GM06990 (cell line): ENCODE results near the gene LAMA5.

Source experiments
- DNase-seq: peaks from one replicate; pipeline ENCODE4 v3.0.0-alpha.2; 2011; ENCODE audit not compliant: insufficient read length; ENCODE audit errors: extremely low read depth
- H3K27me3 ChIP-seq: replicated peaks from 2 replicates; pipeline ENCODE4 v1.6.0; 2011; ENCODE audit warnings: low read length; ENCODE audit not compliant: control insufficient read depth, insufficient read depth
- H3K36me3 ChIP-seq: 2 replicates; pipeline ENCODE4 v1.5.1; 2011; ENCODE audit warnings: low read length; ENCODE audit not compliant: control insufficient read depth, insufficient read depth
- H3K4me3 ChIP-seq: replicated peaks from 2 replicates; pipeline ENCODE4 v1.5.1; 2011; ENCODE audit warnings: low read depth, mild to moderate bottlenecking, control low read depth, low read length
- TF ChIP-seq, protein P1 (sequence below): IDR thresholded peaks from 2 replicates; pipeline ENCODE4 v1.5.1; 2011; ENCODE audit warnings: low read length, control low read depth, mild to moderate bottlenecking, inconsistent platforms; ENCODE audit not compliant: insufficient read depth, poor library complexity, severe bottlenecking

LAMA5 gene

DNA sequence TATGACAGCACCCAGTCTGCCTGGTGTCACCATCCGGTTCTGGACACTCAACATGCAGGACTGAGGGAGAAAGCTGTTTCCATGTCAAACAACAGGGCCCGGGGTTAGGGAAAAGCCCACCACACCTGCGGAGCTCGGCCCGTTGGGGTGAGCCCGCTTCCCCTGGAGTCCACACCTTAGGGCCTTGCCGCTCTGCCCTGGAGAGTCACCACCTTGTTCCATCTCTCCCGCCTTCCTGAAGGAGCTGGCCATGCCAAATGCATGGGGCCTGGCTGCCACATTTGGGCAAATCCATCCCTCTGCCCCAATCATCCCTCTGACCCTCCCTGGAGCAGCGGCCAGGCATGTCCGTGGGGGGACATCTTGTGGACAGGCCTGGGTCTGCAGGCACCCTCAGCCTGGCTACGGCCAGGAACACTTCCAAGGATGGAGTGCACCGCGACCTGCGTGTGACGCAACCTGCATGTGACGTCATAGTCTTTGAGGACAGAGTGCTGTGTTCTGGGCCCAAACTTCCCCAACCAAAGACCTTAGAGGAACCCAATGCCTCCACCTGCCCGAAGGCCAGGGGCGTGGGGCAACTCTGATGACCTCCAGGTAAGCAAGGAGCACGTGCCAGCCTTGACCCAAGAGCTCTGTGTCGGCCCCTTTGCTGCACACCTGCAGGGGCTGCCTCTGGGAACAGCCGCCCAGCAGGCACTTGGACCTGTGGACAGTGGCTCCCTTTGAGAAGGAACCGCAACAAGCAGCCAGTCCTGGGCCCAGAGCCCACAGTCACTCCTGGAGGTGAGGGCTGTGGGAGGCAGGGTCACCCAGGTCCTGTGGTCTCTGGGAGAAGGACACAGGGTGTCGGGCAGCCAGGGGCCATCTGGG, 38.2 kb upstream of the LAMA5 start:
- Histone ChIP-seq H3K27me3 (no peaks in the 10 kb centered on the region), H3K36me3 (peaks cover 5% of the 10 kb centered on the region), H3K4me3 (no peak overlapping the region; the same call in 1 of the 2 replicates)
- TF ChIP-seq, protein P1, sequence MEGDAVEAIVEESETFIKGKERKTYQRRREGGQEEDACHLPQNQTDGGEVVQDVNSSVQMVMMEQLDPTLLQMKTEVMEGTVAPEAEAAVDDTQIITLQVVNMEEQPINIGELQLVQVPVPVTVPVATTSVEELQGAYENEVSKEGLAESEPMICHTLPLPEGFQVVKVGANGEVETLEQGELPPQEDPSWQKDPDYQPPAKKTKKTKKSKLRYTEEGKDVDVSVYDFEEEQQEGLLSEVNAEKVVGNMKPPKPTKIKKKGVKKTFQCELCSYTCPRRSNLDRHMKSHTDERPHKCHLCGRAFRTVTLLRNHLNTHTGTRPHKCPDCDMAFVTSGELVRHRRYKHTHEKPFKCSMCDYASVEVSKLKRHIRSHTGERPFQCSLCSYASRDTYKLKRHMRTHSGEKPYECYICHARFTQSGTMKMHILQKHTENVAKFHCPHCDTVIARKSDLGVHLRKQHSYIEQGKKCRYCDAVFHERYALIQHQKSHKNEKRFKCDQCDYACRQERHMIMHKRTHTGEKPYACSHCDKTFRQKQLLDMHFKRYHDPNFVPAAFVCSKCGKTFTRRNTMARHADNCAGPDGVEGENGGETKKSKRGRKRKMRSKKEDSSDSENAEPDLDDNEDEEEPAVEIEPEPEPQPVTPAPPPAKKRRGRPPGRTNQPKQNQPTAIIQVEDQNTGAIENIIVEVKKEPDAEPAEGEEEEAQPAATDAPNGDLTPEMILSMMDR, result peak; percentile 10
- DNase-seq, result no peak

DNA sequence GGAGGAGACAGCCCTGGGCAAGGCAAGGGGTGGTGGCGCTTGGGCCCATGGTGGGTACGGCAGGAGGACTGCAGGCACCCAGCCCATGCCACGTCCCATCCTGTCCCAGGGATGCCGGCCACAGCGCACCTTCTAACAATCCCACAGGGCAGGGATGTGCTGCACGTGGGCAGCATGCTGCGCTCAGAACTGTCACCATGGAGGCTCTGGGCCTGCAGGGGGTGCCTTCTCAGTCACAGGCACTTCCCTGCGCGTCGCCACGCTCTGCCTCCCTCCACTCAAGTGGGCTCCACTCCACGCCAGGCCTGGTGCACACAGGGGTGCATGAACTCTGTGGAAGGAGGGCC, 37.6 kb upstream of the LAMA5 start:
- Histone ChIP-seq H3K36me3 (peaks cover 6% of the 10 kb centered on the region), H3K27me3 (no peaks in the 10 kb centered on the region)

DNA sequence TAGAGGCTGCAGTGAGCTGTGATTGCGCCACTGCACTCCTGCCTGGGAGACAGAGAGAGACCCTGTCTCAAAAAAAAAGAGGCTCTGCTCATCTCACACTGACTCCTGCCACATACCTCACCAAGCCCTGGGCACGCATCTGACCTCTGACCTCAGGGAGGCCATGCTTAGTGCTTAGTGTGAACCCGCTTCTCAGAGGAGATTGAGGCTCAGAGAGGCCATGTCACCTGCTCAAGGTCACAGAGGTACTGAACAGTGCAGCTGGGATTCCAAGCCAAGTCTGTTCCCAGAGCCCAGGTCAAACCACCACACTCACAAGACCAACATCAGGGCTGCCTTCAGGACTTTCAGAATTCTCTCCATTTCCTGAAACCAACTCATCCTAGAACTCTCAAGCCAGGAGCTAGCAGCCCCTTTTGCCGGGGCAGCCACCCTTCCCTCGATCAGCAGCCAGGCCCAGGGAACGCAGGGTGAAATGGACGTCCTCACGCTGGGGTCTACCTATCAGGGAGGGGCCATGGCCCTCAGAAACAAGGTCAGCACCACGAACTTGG, 37.1 kb upstream of the LAMA5 start:
- H3K27me3 ChIP-seq, result no peaks in the 10 kb centered on the region
- TF ChIP-seq, protein P1, result no peak
- DNase-seq, result no peak
- H3K36me3 ChIP-seq, result peaks cover 6% of the 10 kb centered on the region
- H3K4me3 ChIP-seq, result no peak overlapping the region

More for the DNA sequence above, 37.6 kb upstream of the LAMA5 start:
- H3K4me3 ChIP-seq, result no peak overlapping the region
- no peak for DNase-seq
- TF ChIP-seq, protein P1, result no peak

DNA sequence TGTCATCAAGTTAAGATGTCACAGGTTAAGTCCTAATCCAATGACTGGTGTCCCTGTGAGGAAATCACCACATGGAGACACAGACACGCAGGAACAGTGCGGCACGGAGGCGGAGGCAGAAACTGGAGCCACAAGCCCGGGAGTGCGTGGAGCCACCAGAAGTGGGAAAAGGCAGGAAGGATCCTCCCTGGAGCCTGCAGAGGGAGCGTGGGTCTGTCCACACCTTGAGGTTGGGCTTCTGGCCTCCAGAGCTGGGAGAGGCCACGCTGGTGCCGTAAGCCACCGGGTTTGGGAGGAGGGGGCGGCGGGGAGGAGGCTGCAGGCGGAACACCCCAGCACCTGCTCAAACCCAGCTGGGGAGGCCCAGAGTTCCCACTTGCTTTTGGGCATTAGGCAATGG, 36.2 kb upstream of the LAMA5 start:
- TF ChIP-seq, protein P1, result no peak
- Histone ChIP-seq H3K4me3 (no peak overlapping the region), H3K36me3 (peaks cover 6% of the 10 kb centered on the region), H3K27me3 (no peaks in the 10 kb centered on the region)
- no peak for DNase-seq

DNA sequence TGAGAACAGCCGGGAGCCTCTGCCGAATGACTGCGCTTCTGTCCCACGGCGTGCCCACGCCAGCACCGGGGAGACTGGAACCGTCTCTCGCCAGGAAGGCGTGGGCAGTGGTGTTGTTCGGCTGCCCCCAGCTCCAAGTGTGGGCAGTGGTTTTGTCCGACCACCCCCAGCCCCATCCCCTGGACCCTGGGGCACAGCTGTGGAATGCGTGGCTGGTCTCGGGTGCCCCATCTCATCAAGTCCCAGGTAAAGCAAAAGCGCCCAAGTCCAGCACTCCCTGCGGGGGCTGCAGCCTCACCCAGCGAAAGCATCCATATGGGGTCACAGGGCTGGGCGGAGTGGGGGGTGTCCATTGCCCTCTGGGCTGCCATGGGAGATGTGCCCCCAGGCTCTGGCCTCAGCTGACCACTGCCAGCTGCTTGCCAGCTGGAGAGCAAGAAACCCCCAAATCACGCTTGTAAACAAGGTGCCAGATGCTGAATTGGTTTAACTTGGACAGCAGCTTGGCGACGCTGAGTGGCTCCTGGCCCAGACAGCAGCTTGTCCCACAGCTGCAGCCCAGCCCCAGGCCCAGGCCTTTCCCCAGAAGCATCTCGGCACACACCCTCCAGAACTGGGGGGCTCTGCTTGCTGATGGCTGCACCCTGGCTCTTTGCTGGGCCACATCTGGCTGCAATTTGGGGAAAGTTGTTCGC, 35.5 kb upstream of the LAMA5 start:
- H3K27me3 ChIP-seq, result no peaks in the 10 kb centered on the region
- TF ChIP-seq, protein P1, result no peak

More for the DNA sequence above, 35.5 kb upstream of the LAMA5 start:
- no peak overlapping the region for H3K4me3 ChIP-seq
- peaks cover 6% of the 10 kb centered on the region for H3K36me3 ChIP-seq
- DNase-seq, result no peak
